ENCODE measurements around the gene KIAA0513. TPM values are rescaled to one million over a fixed set of nuclear protein-coding genes. Genes with fewer than 3 reads are reported as not detected.

KIAA0513 gene
- total and polyA plus RNA-seq, 10 donors = 1.7 to 30.0 (median 21.9) TPM

GRCh38 chr16:85087899-85088569 is 60.4 kb downstream of the KIAA0513 start:
- WGBS, 5 donors = 88 to 97% (median 94%) methylated on average over 16 to 21 of the region's 21 CpGs
- no peak for DNase-seq
- H3K4me3 ChIP-seq = no peak overlapping the region
- peaks cover 0 to 65% (median 13%) of the 10 kb centered on the region in 6 donors for H3K36me3 ChIP-seq
- H3K9me3 ChIP-seq = no peaks in the 10 kb centered on the region
- H3K27me3 ChIP-seq (replicated peaks in 1 of 7) = peaks cover 0 to 14% (median 0%) of the 10 kb centered on the region in 7 donors
- H3K27ac ChIP-seq = no peak overlapping the region
- TF ChIP-seq POLR2A (IDR thresholded peaks at IDR 0.05) (no peak), POLR2AphosphoS5 (IDR thresholded peaks at IDR 0.05) (no peak), CTCF (IDR thresholded peaks at IDR 0.05 in 8 of 11, conservative IDR thresholded peaks at IDR 0.05 in 3 of 11) (no peak)
- intact Hi-C loops (cut with DNase I; ENCODE audit: low total_unique reads) = no loop called here
- H3K4me1 ChIP-seq = peaks cover 0 to 42% (median 17%) of the 10 kb centered on the region in 6 donors

- TF ChIP-seq POLR2A (IDR thresholded peaks at IDR 0.05) (no peak), POLR2AphosphoS5 (IDR thresholded peaks at IDR 0.05) (no peak), CTCF (IDR thresholded peaks at IDR 0.05 in 8 of 11, conservative IDR thresholded peaks at IDR 0.05 in 3 of 11) (no peak)
- peaks cover 0 to 17% (median 0%) of the 10 kb centered on the region in 7 donors for H3K27me3 ChIP-seq (replicated peaks in 1 of 7)
- peaks cover 0 to 36% (median 10%) of the 10 kb centered on the region in 6 donors for H3K4me1 ChIP-seq
- DNase-seq = no peak
- no peak overlapping the region for H3K4me3 ChIP-seq
- H3K36me3 ChIP-seq = peaks cover 0 to 65% (median 13%) of the 10 kb centered on the region in 6 donors
- intact Hi-C loops (cut with DNase I; ENCODE audit: low total_unique reads) = no loop called here
- H3K9me3 ChIP-seq = no peaks in the 10 kb centered on the region
- WGBS, 5 donors = 68 to 85% (median 71%) methylated on average over 20 to 31 of the region's 31 CpGs
- no peak overlapping the region for H3K27ac ChIP-seq
Observed at GRCh38 chr16:85088570-85089199, 61.1 kb downstream of the KIAA0513 start.

GRCh38 chr16:85089525-85089924 is 61.9 kb downstream of the KIAA0513 start:
- Histone ChIP-seq H3K36me3 (peaks cover 0 to 65% (median 13%) of the 10 kb centered on the region in 6 donors), H3K4me1 (peaks cover 0 to 30% (median 9%) of the 10 kb centered on the region in 6 donors), H3K4me3 (no peak overlapping the region), H3K9me3 (no peaks in the 10 kb centered on the region), H3K27ac (no peak overlapping the region), H3K27me3 (replicated peaks in 1 of 7) (peaks cover 0 to 19% (median 0%) of the 10 kb centered on the region in 7 donors)
- no peak for DNase-seq
- WGBS, 5 donors = 79 to 88% (median 85%) methylated on average over 15 to 16 of the region's 16 CpGs
- no peak for TF ChIP-seq POLR2A (IDR thresholded peaks at IDR 0.05)
- intact Hi-C loops (cut with DNase I; ENCODE audit: low total_unique reads) = no loop called here

GRCh38 chr16:85090181-85090580 is 62.6 kb downstream of the KIAA0513 start:
- Histone ChIP-seq H3K4me1 (peaks cover 0 to 33% (median 13%) of the 10 kb centered on the region in 6 donors), H3K27me3 (replicated peaks in 1 of 7) (peaks cover 0 to 24% (median 0%) of the 10 kb centered on the region in 7 donors), H3K9me3 (no peaks in the 10 kb centered on the region), H3K36me3 (peaks cover 0 to 58% (median 13%) of the 10 kb centered on the region in 6 donors), H3K27ac (no peak overlapping the region), H3K4me3 (no peak overlapping the region)
- DNase-seq = no peak
- TF ChIP-seq POLR2AphosphoS5 (IDR thresholded peaks at IDR 0.05) (no peak), CTCF (IDR thresholded peaks at IDR 0.05 in 8 of 11, conservative IDR thresholded peaks at IDR 0.05 in 3 of 11) (no peak), POLR2A (IDR thresholded peaks at IDR 0.05) (no peak)
- intact Hi-C loops (cut with DNase I; ENCODE audit: low total_unique reads) = no loop called here
- 85 to 93% (median 91%) methylated on average over 13 of the region's 13 CpGs for WGBS, 5 donors

All from spleen (tissue), 11 donors.